GM12892 (cell line): ENCODE measurements around the gene SOX6.
"Not testable (repeated sequence)": the region's sequence is repeated elsewhere in the genome, so short reads cannot be mapped to it uniquely, and the experiment has no call there.

ENCODE experiments used
- POLR2A ChIP-seq: IDR thresholded peaks from 2 replicates; pipeline ENCODE4 v1.6.1; 2011; ENCODE audit warnings: low read depth, low read length, control low read depth
- POLR2AphosphoS5 ChIP-seq: IDR thresholded peaks from 2 replicates; pipeline ENCODE4 v1.6.1; 2011; ENCODE audit warnings: low read depth, low read length, control low read depth

- not testable (repeated sequence) for TF ChIP-seq POLR2A, POLR2AphosphoS5
These were observed 327.2 kb downstream of the SOX6 start for GRCh38 chr11:16029151-16029550.
